SU-DHL-6 (cell line): ENCODE results near the gene EPHB1.

Experiments
- H2AFZ ChIP-seq: fragments of 200-600 bp; sonication (generic); 2 replicates; pipeline ENCODE4 v1.6.1; 2014; ENCODE audit warnings: low read depth, mild to moderate bottlenecking, moderate library complexity, mixed read lengths, antibody characterized with exemption, low read length; ENCODE audit not compliant: severe bottlenecking
- H3F3A ChIP-seq: fragments of 200-600 bp; shearing (Covaris generic); 2 replicates; pipeline ENCODE4 v1.6.0; 2016; ENCODE audit warnings: antibody characterized with exemption, mild to moderate bottlenecking; ENCODE audit not compliant: insufficient read depth
- H3K27ac ChIP-seq: fragments of 200-600 bp; sonication (generic); 2 replicates; pipeline ENCODE4 v1.5.1; 2016; ENCODE audit warnings: low read depth, mild to moderate bottlenecking, low read length, moderate library complexity, mixed read lengths
- H3K27me3 ChIP-seq: fragments of 200-600 bp; sonication (generic), shearing (Covaris generic); 2 replicates; pipeline ENCODE4 v1.6.0; 2014; ENCODE audit warnings: mild to moderate bottlenecking, low read length
- H3K36me3 ChIP-seq: fragments of 200-600 bp; sonication (generic); 2 replicates; pipeline ENCODE4 v1.6.1; 2014; ENCODE audit warnings: mild to moderate bottlenecking, low read length, mixed read lengths
- H3K4me2 ChIP-seq: fragments of 300-600, 200-600 bp; shearing (Covaris generic), sonication (generic); 2 replicates; pipeline ENCODE4 v1.6.0; 2014; ENCODE audit warnings: low read length, low read depth, mild to moderate bottlenecking; ENCODE audit not compliant: poor library complexity, severe bottlenecking
- H3K4me3 ChIP-seq: fragments of 200-600 bp; sonication (generic); 2 replicates; pipeline ENCODE4 v1.5.1; 2014; ENCODE audit warnings: antibody characterized with exemption, low read length, mild to moderate bottlenecking, mixed read lengths; ENCODE audit not compliant: insufficient read depth, poor library complexity, severe bottlenecking
- H3K79me2 ChIP-seq: fragments of 200-600 bp; sonication (generic); 2 replicates; pipeline ENCODE4 v1.6.1; 2014; ENCODE audit warnings: mild to moderate bottlenecking, low read length, moderate library complexity; ENCODE audit not compliant: insufficient read depth
- H3K9ac ChIP-seq: fragments of 200-600 bp; sonication (generic); 2 replicates; pipeline ENCODE4 v1.7.0; 2014; ENCODE audit warnings: mild to moderate bottlenecking, low read length
- H3K9me2 ChIP-seq: fragments of 200-600 bp; sonication (generic); replicated peaks from 2 replicates; pipeline ENCODE4 v1.6.1; 2014; ENCODE audit warnings: low read length; ENCODE audit not compliant: insufficient read depth
- H3K9me3 ChIP-seq: fragments of 200-600 bp; sonication (generic); 2 replicates; pipeline ENCODE4 v1.6.1; 2014; ENCODE audit warnings: low read length, mixed read lengths; ENCODE audit not compliant: insufficient read depth
- H4K20me1 ChIP-seq: fragments of 200-600 bp; sonication (generic); 2 replicates; pipeline ENCODE4 v1.6.1; 2014; ENCODE audit warnings: low read depth, mild to moderate bottlenecking, antibody characterized with exemption, low read length, moderate library complexity, mixed read lengths
- EZH2phosphoT487 ChIP-seq: fragments of 200-600 bp; sonication (generic), shearing (Covaris generic); conservative IDR thresholded peaks from 2 replicates; pipeline ENCODE4 v1.6.1; 2018; ENCODE audit warnings: mild to moderate bottlenecking, antibody characterized with exemption, low read length, moderate library complexity, mixed read lengths
- TF ChIP-seq, protein P1 (sequence below): fragments of 200-600 bp; sonication (generic); IDR thresholded peaks from one replicate; pipeline ENCODE4 v1.5.1; 2017; ENCODE audit warnings: antibody characterized with exemption, mild to moderate bottlenecking, low read length, moderate library complexity; ENCODE audit not compliant: insufficient read depth, poor library complexity, severe bottlenecking

Gene EPHB1

DNA sequence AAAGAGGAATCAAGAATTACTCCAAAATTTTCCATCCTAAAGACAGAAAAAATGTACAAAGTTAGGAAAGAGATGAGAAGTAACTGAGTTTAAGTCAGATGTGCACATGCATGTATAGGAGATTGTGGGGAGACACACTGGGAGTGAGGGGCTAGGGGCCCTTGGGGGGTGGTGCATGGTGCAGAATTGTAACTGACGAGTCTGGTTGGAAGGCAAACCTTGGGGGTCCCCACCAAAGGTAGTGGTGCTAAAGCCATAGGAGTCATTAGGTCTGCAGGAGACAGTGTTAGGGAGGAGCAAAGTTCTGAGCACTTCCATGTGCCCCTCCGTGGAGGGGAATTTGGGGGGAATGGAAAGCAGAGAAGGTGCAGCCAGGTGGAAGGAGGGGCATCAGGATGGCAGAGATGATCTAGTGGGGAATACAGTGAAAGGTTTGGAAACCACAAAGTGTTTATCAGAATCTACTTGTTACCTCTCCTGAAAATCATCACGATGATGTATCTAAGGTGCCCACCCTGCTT is 37.5 kb upstream of the EPHB1 start:
- no peaks in the 10 kb centered on the region for H4K20me1 ChIP-seq
- H3K79me2 ChIP-seq: no peaks in the 10 kb centered on the region
- TF ChIP-seq EZH2phosphoT487: no peak
- TF ChIP-seq, protein P1, sequence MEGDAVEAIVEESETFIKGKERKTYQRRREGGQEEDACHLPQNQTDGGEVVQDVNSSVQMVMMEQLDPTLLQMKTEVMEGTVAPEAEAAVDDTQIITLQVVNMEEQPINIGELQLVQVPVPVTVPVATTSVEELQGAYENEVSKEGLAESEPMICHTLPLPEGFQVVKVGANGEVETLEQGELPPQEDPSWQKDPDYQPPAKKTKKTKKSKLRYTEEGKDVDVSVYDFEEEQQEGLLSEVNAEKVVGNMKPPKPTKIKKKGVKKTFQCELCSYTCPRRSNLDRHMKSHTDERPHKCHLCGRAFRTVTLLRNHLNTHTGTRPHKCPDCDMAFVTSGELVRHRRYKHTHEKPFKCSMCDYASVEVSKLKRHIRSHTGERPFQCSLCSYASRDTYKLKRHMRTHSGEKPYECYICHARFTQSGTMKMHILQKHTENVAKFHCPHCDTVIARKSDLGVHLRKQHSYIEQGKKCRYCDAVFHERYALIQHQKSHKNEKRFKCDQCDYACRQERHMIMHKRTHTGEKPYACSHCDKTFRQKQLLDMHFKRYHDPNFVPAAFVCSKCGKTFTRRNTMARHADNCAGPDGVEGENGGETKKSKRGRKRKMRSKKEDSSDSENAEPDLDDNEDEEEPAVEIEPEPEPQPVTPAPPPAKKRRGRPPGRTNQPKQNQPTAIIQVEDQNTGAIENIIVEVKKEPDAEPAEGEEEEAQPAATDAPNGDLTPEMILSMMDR: no peak
- H3K4me3 ChIP-seq: no peak overlapping the region
- no peaks in the 10 kb centered on the region for H3K9me2 ChIP-seq
- H3K27ac ChIP-seq: no peak overlapping the region
- no peaks in the 10 kb centered on the region for H3K36me3 ChIP-seq
- no peak overlapping the region for H3K9ac ChIP-seq
- H3F3A ChIP-seq: no peaks in the 10 kb centered on the region
- no peak overlapping the region for H2AFZ ChIP-seq
- H3K4me2 ChIP-seq: no peak overlapping the region
- H3K27me3 ChIP-seq: no peaks in the 10 kb centered on the region
- H3K9me3 ChIP-seq: no peaks in the 10 kb centered on the region

DNA sequence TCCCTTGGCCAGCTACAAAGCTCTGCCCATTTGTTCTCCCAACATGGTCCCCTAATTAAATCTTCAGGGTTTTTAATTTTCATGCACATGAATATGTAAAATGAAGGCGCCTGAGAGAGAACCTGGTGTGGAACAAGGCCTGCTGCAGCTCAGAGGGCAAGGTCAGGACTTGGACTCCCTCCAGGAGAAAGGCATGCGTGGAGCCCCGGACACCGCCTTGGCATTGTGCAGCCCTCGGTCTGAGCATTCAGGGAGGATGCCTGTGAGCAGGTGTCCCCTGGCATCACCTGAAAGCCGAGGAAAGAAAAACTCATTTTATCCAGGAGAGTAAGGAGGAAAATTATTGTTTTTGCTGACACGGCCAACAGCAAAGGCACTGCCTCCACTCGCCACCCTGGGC is 33.8 kb upstream of the EPHB1 start:
- Histone ChIP-seq H3K4me3 (no peak overlapping the region), H3K9ac (no peak overlapping the region), H3K79me2 (no peaks in the 10 kb centered on the region), H4K20me1 (no peaks in the 10 kb centered on the region), H3K27me3 (no peaks in the 10 kb centered on the region), H3K27ac (no peak overlapping the region), H2AFZ (no peak overlapping the region), H3K4me2 (no peak overlapping the region), H3K9me3 (no peaks in the 10 kb centered on the region), H3K36me3 (no peaks in the 10 kb centered on the region), H3K9me2 (no peaks in the 10 kb centered on the region), H3F3A (no peaks in the 10 kb centered on the region)
- no peak for TF ChIP-seq EZH2phosphoT487
- TF ChIP-seq, protein P1: no peak

DNA sequence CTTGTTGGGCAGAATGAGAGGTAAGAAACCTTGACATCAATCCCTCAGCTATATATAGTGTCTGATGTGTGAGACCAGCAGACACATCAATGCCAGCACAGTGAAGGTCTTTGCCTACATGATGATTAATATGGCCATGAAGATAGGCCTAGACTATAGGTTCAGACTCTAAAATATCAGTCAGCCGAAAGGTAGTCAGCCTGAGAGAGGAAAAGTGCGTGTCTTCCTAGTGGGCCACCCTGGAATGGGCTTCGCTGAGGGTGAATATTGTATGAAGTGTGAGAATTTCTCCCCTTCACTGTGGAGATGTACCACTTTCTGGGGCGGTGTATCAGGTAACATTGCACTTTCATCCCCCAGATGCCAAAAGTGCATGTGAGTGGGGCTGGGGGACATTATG is 33.0 kb upstream of the EPHB1 start:
- H3K4me3 ChIP-seq: no peak overlapping the region
- TF ChIP-seq, protein P1: no peak
- TF ChIP-seq EZH2phosphoT487: no peak
- H3K9ac ChIP-seq: no peak overlapping the region
- no peak overlapping the region for H3K4me2 ChIP-seq
- H3K36me3 ChIP-seq: no peaks in the 10 kb centered on the region
- no peaks in the 10 kb centered on the region for H4K20me1 ChIP-seq
- no peak overlapping the region for H2AFZ ChIP-seq
- H3K27ac ChIP-seq: no peak overlapping the region
- H3K79me2 ChIP-seq: no peaks in the 10 kb centered on the region
- no peaks in the 10 kb centered on the region for H3F3A ChIP-seq
- H3K9me3 ChIP-seq: no peaks in the 10 kb centered on the region
- no peaks in the 10 kb centered on the region for H3K9me2 ChIP-seq
- no peaks in the 10 kb centered on the region for H3K27me3 ChIP-seq

DNA sequence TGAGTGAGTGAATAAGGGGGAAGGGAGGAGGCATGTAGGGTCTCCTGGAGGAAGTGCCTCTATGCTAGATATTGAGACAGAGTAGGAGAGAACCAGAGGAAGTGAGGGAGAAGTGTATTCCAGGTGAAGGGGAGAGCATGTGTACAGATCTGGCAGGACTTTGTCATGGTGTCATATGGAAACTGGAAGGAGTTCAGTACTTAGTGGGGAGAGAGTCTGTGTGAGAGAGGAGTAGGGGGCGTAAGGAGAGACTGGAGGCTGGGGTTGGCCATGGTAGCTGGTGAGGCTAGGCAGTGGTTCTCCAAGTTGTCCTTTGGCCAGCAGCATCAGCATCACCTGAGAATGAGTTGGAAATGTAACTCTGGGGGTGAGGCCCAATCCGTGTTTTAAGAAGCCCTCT is 29.6 kb upstream of the EPHB1 start:
- Histone ChIP-seq H3F3A (no peaks in the 10 kb centered on the region), H3K4me3 (no peak overlapping the region), H3K27me3 (no peaks in the 10 kb centered on the region), H3K9me3 (no peaks in the 10 kb centered on the region), H2AFZ (no peak overlapping the region), H4K20me1 (no peaks in the 10 kb centered on the region), H3K4me2 (no peak overlapping the region), H3K27ac (no peak overlapping the region), H3K79me2 (no peaks in the 10 kb centered on the region), H3K9me2 (no peaks in the 10 kb centered on the region), H3K36me3 (no peaks in the 10 kb centered on the region), H3K9ac (no peak overlapping the region)
- TF ChIP-seq EZH2phosphoT487: no peak
- TF ChIP-seq, protein P1: no peak
